GM23248 (cell line): Measurements from ENCODE around the gene MMP11.

Experiments
- EZH2 ChIP-seq: fragments of 200-600 bp; sonication (generic); IDR thresholded peaks from 2 replicates; pipeline ENCODE4 v1.6.1; 2018; ENCODE audit warnings: antibody characterized with exemption, mild to moderate bottlenecking; ENCODE audit not compliant: insufficient read depth, poor library complexity, severe bottlenecking
- EZH2phosphoT487 ChIP-seq: fragments of 200-600 bp; sonication (generic); IDR thresholded peaks from 2 replicates; pipeline ENCODE4 v1.6.1; 2018; ENCODE audit warnings: antibody characterized with exemption, moderate library complexity, mild to moderate bottlenecking, low read depth; ENCODE audit not compliant: insufficient read depth

DNA sequence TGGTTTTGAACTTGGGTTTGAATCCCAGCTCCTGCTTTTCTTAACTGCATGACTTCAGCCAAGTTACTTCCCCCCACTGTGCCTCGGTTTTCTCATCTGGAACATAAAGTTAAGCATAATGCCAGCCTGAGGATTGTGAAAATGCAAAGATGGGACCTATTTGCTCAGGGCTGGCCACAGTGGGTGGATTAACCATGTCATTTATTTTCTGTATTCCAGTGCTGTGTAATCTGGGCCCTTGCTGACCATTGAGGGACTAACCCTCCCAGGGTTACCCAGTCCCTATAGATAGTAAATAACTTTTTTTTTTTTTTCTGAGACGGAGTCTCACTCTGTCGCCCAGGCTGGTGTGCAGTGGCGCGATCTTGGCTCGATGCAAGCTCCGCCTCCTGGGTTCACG lies 16.9 kb upstream of the MMP11 start:
- no peak for TF ChIP-seq EZH2
- no peak for TF ChIP-seq EZH2phosphoT487
